ENCODE data around the gene DDX1.

Gene DDX1

DNA sequence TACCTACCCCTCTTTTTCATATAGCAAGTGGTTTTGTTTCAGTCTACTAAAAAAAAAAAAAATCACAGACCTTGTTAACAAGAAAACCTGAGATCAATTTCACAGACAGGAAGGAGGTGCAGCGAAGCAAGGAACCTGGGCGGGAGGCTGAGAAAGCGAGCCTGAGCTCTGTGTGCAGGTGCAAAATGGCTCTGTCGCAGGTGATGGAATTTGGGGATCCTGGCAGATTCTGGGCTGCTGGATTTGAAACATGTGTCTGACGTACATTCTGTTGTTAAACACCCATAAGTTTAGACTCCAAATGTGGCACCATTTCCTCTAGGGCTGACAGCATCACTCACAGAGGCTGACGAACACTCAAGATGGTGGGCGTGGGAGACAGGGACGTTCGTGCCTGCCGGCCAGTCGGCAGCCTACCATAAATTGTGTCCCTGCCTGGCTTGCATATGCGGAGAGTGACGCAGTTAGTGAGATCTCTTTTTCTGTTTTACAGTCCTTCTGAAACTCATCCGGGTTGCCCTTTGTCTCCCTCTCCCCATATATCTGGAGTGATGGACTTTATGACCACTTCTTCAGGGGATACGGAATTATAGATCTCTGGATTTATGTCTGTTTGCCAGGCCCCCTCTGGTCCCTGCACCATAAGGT lies 8.8 kb upstream of the DDX1 start:
- DNase-seq (ENCODE audit: low read depth in 1 of 2, low spot score in 1 of 2): no peak
- Histone ChIP-seq H3K4me3 (replicated peaks; ENCODE audit: insufficient read depth, low read length) (no peak overlapping the region), H3K27ac (replicated peaks) (no peak overlapping the region), H3K27me3 (ENCODE audit: insufficient read depth, poor library complexity, severe bottlenecking) (no peaks in the 10 kb centered on the region)
- TF ChIP-seq POLR2AphosphoS5 (IDR thresholded peaks at IDR 0.05; ENCODE audit: low read depth) (no peak), GABPA (IDR thresholded peaks at IDR 0.05; ENCODE audit: low read depth) (no peak), SPI1 (IDR thresholded peaks at IDR 0.05; ENCODE audit: borderline replicate concordance, low read depth) (no peak)
- TF ChIP-seq, protein P1, sequence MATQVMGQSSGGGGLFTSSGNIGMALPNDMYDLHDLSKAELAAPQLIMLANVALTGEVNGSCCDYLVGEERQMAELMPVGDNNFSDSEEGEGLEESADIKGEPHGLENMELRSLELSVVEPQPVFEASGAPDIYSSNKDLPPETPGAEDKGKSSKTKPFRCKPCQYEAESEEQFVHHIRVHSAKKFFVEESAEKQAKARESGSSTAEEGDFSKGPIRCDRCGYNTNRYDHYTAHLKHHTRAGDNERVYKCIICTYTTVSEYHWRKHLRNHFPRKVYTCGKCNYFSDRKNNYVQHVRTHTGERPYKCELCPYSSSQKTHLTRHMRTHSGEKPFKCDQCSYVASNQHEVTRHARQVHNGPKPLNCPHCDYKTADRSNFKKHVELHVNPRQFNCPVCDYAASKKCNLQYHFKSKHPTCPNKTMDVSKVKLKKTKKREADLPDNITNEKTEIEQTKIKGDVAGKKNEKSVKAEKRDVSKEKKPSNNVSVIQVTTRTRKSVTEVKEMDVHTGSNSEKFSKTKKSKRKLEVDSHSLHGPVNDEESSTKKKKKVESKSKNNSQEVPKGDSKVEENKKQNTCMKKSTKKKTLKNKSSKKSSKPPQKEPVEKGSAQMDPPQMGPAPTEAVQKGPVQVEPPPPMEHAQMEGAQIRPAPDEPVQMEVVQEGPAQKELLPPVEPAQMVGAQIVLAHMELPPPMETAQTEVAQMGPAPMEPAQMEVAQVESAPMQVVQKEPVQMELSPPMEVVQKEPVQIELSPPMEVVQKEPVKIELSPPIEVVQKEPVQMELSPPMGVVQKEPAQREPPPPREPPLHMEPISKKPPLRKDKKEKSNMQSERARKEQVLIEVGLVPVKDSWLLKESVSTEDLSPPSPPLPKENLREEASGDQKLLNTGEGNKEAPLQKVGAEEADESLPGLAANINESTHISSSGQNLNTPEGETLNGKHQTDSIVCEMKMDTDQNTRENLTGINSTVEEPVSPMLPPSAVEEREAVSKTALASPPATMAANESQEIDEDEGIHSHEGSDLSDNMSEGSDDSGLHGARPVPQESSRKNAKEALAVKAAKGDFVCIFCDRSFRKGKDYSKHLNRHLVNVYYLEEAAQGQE (IDR thresholded peaks at IDR 0.05; ENCODE audit: insufficient replicate concordance, low read depth): no peak
- TF ChIP-seq, protein P2, sequence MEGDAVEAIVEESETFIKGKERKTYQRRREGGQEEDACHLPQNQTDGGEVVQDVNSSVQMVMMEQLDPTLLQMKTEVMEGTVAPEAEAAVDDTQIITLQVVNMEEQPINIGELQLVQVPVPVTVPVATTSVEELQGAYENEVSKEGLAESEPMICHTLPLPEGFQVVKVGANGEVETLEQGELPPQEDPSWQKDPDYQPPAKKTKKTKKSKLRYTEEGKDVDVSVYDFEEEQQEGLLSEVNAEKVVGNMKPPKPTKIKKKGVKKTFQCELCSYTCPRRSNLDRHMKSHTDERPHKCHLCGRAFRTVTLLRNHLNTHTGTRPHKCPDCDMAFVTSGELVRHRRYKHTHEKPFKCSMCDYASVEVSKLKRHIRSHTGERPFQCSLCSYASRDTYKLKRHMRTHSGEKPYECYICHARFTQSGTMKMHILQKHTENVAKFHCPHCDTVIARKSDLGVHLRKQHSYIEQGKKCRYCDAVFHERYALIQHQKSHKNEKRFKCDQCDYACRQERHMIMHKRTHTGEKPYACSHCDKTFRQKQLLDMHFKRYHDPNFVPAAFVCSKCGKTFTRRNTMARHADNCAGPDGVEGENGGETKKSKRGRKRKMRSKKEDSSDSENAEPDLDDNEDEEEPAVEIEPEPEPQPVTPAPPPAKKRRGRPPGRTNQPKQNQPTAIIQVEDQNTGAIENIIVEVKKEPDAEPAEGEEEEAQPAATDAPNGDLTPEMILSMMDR (IDR thresholded peaks at IDR 0.05; ENCODE audit: insufficient read depth, low read length): no peak

DNA sequence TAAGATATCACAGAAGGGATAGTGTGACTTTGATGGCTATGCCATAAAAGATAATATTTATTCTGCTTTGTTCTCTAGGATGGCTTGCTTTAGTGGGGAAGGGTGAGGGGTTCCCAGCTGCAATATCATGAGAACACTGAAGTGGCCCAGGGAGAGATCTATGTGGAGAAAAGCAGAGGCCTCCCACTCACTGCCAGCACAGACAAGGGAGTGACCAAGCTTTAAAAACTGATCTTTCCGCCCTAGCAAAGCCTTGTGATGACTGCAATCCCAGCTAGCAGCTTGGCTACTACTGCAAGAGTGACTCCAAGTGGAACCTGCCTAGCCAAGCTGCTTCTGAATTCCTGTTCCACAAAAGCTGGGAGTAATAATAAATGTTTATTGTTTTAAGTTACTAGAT lies 7.8 kb upstream of the DDX1 start:
- TF ChIP-seq GABPA (IDR thresholded peaks at IDR 0.05; ENCODE audit: low read depth) (no peak), POLR2AphosphoS5 (IDR thresholded peaks at IDR 0.05; ENCODE audit: low read depth) (no peak), SPI1 (IDR thresholded peaks at IDR 0.05; ENCODE audit: borderline replicate concordance, low read depth) (no peak)
- TF ChIP-seq, protein P2 (IDR thresholded peaks at IDR 0.05; ENCODE audit: insufficient read depth, low read length): no peak
- TF ChIP-seq, protein P1 (IDR thresholded peaks at IDR 0.05; ENCODE audit: insufficient replicate concordance, low read depth): no peak
- no peak overlapping the region for H3K4me3 ChIP-seq (replicated peaks; ENCODE audit: insufficient read depth, low read length)
- no peaks in the 10 kb centered on the region for H3K27me3 ChIP-seq (ENCODE audit: insufficient read depth, poor library complexity, severe bottlenecking)
- no peak overlapping the region for H3K27ac ChIP-seq (replicated peaks)
- DNase-seq (ENCODE audit: low read depth in 1 of 2, low spot score in 1 of 2): no peak

DNA sequence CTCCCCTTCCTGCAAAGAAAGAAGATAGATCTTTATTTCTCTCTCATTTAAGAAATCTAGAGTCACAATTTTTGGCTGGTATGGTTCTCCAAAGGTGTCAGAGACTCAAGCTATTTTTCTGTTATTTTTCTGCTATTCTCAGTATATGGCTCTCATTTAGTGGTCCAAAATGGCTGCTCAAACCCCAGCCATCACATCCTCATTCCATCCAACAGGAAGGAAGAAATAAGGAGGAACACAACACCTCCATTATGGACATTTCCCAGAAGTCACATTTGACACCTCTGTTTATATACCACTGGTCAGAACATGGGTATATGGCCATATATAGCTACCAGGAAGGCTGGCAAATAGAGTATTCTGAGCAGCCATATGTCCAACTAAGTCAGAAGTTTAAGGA lies 7.4 kb upstream of the DDX1 start:
- Histone ChIP-seq H3K4me3 (replicated peaks; ENCODE audit: insufficient read depth, low read length) (no peak overlapping the region), H3K27me3 (ENCODE audit: insufficient read depth, poor library complexity, severe bottlenecking) (no peaks in the 10 kb centered on the region), H3K27ac (replicated peaks) (no peak overlapping the region)
- no peak for TF ChIP-seq SPI1 (IDR thresholded peaks at IDR 0.05; ENCODE audit: borderline replicate concordance, low read depth)
- no peak for TF ChIP-seq GABPA (IDR thresholded peaks at IDR 0.05; ENCODE audit: low read depth)
- TF ChIP-seq, protein P2 (IDR thresholded peaks at IDR 0.05; ENCODE audit: insufficient read depth, low read length): no peak
- TF ChIP-seq, protein P1 (IDR thresholded peaks at IDR 0.05; ENCODE audit: insufficient replicate concordance, low read depth): no peak
- no peak for DNase-seq (ENCODE audit: low read depth in 1 of 2, low spot score in 1 of 2)

Measured in HL-60 (cell line).